Hypothalamus (tissue), 51 donors: ENCODE data around the gene NFU1.
"Not testable (repeated sequence)": the region's sequence is repeated elsewhere in the genome, so short reads cannot be mapped to it uniquely, and the experiment has no call there.

Experiments used
- DNase-seq, 51 donors: peaks; one replicate each; lab custom pipeline; 2025; lab: John Stamatoyannopoulos, UW

Gene NFU1

DNA sequence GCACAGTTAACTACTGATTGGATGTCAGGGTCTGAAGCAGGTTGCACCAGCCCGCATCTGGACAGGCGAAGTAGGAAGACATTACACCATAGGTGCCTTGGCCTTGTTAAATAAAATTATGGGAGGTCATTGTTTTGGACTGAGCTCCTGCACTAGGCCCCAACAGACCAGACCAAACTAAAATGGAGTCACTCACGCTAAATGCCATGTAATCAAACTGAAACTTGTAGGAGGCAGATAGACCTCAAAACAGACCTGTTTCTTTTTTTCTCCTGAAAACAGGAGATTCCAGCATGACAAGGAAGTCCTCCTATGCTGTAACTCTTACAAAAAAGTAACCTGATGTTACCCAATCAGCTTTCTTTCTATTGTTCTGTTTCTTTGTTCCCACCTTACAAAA, 15.5 kb upstream of the NFU1 start:
- no peak for DNase-seq

DNA sequence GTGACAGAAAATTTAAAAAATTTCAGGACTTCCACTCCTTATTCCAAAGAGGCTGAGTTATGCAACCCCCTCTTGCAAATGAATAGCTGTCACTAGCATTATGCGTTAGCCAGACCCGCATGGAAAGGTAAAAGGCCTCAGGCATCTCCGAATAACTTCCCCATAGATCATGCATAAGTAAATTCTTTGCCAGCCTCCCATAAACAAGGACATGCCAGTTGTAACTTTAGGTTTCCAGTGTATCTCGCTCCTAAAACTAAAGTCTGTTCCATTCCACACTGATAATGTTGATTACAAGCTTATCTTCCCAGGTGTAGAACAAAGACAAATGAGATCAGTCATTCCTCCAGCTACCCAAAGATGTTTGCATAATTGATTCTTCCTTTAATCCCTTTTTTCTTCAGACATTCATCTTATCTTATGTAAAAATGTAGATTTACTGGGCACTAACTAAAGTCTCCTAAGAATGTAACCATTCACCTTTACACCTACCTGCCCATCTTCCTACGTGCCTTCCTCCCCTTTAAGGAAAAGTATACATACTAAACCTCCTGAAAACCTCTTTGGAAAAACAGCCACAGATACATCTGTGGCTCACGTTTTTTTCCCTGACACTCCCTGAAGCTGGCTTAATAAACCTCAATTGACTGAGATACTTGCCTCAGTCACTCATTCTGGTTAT, 13.6 kb upstream of the NFU1 start:
- DNase-seq = no peak

DNA sequence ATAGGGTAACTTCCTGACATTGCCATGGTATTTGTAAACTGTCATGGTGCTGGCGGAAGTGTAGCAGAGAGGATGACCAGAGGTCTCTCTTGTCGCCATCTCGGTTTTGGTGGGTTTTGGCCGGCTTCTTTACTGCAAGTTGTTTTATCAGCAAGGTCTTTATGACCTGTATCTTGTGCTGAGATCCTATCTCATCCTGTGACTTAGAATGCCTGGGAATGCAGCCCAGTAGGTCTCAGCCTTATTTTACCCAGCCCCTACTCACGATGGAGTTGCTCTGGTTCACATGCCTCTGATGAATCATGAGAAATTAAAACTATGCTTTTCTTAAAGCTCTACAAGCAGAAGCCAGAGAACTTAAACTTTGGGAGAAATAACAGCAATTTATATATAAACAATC, 12.7 kb upstream of the NFU1 start:
- DNase-seq = no peak

DNA sequence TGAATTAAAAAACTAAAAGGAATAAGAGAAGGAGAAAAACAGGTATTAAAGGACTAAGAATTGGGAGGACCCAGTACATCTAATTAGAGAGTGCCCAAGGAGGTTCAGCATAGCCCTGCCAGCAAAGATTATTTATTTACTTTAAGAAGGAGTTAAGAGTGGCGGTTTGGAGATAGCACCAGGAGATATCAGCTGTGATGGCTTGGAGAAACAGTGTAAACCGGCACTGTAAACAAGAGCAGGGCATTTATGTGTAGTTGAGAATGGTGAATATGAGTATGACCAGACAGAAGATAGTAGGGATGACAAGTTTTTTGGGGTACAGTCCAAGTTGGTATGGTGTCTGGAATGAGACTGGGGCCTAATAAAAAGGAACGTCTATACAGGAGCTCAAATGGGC, 6.4 kb upstream of the NFU1 start:
- DNase-seq = not testable (repeated sequence)

DNA sequence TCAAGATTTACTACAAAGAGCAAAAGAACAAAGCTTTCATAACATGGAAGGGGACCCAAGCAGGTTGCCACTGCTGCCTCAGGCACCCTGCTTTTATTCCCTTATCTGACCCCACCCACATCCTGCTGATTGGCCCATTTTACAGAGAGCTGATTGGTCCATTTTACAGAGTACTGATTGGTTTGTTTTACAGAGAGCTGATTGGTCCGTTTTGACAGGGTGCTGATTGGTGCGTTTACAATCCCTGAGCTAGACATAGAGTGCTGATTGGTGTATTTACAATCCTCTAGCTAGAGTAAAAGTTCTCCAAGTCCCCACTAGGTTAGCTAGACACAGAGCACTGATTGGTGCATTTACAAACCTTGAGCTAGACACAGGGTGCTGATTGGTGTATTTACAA, 2.3 kb upstream of the NFU1 start:
- DNase-seq = not testable (repeated sequence)

DNA sequence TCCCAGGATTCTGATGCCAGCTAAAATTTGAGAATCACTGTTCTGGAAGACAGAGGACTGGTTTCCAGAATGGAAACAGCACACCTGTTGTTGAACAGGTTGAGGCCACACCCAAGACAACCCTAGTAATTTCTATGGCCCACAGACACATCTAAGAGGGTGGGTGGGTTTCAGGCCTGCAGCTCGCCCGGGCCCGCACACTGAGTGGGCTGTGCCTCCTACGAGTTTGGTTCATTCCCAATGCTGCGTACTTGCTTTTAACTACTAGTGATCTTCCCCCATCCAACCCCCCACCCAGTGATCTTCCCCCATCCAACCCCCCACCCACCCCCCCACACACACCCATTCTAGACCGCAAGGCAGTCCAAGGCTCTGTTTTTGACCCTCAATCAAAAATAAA, 1.3 kb upstream of the NFU1 start:
- DNase-seq = no peak

DNA sequence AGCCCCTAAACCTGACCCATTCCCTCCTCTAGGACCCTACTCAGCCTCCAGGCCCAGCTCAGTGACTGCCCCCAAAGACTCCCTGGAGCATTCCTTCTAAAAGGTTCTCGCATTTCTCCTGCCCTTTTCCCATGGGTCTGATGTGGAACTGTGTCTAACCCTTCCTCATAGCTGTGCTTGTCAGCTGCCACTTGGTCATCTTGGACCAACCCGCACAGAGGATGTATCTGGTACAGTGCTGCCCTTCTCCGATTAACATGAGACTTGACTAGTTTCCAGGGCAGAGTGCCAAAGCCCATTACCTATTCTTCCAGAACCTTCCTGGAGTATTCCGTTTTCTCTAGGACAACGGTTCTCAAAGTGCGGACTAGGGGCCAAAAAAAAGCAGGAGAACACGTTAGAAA, 518 bp upstream of the NFU1 start:
- DNase-seq = peak in 24 of 51 donors; percentile 24 to 80 (median 56)

DNA sequence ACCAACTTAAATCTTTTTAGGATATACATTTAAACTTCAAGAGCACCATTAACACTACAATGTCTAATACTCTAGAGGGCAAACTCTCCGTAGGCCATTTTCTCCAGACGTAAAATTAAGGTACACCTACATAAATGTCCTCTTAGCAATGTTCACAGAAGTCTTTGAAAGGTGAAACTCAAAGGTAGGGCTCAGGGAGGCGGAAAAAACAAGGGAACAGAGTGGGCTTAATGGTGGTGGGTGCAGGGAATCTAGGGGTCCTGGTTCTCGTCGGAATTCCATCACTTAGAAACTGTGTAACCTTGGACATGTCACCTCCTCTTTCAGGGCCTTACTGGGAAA, 668 bp downstream of the NFU1 start:
- DNase-seq = peak in 2 of 51 donors; percentile 19 to 57

DNA sequence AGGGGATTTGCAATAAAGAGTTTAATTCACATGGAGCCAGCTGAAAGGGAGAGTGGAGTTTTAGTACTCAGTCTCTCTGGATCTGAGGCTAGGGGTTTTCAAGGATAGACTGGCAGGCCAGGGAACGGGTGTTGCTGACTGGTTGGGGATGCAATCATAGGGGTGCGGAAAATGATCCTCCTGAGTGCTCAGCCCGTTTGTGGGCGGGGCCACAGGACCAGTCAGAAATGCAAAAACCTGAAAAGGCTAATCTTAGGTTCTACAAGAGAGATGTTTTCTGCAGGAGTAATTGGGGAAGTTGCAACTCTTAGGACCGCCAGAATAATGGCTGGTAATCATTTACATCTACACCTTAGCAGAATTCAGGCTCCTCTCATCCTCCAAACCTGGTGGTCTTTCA, 2.5 kb downstream of the NFU1 start:
- no peak for DNase-seq

DNA sequence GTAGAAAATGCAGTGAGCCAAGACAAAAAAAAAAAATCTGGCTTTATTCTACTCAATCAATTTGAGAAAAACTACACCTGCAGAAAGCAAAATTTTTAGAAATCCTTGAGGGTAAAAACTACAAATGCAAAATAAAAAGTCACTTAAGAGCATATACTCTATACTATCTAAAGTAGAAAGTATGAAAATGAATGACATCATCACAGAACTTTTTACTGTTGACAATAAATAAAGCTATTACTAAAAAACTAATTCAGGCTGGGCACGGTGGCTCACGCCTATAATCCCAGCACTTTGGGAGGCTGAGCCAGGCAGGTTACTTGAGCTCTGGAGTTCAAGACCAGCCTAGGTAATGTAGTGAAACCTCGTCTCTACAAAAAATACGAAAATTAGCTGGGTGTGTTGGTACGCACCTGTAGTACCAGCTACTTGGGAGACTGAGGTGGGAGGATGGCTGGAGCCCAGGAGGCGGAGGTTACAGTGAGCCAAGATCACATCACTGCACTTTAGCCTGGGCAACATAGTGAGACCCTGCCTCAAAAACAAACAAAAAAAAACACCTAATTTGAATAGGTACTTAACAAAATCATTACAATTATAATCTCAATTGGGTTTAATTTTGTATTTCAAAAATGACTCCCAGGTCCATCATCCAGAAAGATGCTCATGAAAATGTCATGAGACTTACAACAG, 7.6 kb downstream of the NFU1 start:
- DNase-seq = no peak

DNA sequence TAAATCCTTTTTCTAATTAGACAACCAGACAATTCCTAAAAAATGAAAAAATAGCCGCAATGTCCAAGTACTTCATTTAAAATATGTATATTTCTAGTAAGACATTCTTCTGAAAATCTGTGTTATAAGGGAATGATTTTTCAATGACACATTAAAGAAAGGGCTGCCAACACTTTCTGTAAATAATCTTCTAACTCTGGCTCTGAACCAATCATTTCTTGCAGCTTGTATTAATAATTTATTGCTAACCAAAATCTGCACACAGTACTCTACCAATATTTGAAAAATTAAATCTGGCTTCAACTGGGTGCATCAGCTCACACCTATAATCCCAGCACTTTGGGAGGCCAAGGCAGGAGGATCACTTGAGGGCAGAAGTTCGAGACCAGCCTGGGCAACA, 8.3 kb downstream of the NFU1 start:
- no peak for DNase-seq

DNA sequence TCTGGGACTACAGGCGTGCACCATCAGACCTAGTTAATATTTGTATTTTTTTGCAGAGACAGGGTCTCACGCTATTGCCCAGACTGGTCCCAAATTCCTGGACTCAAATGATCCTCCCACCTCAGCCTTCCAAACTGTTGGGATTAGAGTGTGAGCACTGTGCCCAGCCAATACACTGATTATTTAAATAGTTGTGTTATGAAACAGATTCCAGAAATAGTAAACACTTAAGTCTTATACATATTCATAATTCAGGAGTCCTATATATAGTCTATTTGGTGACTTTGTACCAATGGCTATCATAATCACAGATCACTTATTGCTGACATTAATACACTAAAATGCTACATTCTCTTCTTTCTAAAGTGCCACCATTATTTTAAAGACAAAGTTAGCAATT, 12.8 kb downstream of the NFU1 start:
- DNase-seq = no peak

DNA sequence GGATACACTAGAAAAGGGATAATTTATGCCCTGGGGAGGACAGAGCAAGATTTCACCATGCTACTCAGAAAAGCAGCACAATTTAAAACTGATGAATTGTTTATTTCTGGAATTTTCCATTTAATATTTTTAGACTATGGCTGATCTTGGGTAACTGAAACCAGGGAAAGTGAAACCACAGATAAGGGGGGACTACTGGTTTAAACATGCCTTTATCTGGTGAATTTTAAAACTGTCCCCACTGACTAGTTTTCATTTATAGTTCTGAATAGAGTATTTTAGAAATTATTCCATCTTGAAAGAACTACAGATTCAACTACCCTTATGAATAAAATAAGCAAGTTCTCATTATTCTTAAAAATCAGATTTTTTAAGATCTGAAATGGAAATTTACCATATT, 15.0 kb downstream of the NFU1 start:
- no peak for DNase-seq

DNA sequence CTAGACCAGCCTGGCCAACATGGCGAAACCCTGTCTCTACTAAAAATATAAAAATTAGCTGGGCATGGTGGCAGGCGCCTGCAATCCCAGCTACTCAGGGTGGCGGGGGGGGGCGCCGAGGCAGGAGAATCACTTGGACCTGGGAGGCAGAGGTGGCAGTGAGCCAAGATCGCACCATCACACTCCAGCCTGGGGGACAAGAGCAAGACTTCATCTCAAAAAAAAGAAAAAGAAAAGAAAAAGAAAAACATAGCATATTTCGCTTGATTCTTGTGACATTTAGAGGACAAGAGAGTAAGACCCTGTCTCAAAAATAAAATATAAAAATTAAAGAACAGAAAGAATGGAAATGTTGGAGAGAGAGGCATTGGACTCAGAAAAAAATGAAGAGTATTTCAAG, 18.1 kb downstream of the NFU1 start:
- DNase-seq = not testable (repeated sequence)

DNA sequence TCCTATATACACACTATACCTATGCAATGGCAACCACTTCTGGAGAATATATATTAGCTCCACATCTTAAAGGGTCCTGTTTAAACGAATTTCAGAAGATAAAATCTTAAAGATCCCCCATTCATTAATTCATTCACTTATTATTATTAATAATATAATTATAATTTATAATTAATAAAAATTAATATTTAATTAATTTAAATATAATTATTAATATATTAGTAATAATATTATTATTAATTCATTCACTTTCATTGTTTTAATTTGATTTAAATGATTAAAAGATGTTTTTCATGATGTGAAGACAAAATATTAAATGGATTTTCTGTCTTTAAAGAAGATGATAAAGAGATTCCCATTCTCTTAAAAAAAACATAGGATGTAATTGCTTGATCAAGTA, 21.1 kb downstream of the NFU1 start:
- no peak for DNase-seq

DNA sequence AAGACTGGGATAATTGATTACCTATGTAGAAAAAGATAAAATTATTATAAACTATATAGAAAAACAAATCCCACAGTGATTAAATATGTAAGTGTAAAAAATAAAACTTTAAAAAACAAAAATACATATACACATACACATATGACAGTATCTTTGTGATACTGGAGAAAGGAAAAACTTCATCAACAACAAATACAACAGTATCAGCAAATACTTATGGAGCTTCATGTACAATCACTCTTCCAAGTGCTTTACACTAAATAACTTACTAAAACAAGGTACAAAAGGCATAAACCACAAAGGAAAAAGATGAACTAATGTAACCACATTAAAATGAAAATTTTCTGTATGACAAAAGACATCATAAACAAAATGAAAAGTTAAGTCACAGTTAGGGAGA, 26.1 kb downstream of the NFU1 start:
- DNase-seq = no peak

DNA sequence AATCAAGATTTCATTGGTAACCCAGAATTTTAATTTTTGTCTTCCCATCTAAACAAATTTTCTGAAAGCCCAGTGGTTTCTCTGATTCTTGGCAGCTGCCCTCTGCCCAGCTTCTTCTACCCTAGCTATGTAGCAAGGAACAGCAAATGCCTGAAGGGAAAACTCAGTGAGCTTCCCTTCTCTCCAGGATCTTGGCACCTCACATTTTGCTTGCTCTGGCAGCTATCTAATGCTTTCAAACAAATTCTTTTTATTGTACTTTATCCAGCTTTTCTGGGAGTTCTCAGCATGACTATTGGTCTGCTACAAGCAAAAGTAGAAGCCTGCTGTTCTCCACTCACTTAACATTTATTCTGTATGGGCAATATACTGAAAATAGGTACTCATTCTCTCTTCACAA, 31.9 kb downstream of the NFU1 start:
- peak in 2 of 51 donors; percentile 2 to 8 for DNase-seq

DNA sequence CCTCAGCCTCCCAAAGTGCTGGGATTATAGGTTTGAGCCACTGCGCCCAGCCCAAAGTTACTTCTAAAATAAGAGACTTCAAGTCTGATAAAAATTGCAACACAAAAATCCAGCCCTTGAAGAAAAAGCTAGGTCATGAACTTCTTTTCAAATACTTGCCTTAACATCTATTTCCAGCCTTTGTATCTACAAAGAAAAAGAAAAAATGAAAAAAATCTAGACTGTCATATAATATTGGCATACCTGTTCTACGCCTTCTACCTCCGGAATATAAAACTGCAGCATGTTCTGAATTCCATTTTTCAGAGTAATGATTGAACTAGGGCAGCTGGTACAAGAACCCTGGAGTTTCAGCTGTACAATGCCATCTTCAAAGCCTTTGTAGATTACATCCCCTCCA, 37.1 kb downstream of the NFU1 start:
- no peak for DNase-seq

DNA sequence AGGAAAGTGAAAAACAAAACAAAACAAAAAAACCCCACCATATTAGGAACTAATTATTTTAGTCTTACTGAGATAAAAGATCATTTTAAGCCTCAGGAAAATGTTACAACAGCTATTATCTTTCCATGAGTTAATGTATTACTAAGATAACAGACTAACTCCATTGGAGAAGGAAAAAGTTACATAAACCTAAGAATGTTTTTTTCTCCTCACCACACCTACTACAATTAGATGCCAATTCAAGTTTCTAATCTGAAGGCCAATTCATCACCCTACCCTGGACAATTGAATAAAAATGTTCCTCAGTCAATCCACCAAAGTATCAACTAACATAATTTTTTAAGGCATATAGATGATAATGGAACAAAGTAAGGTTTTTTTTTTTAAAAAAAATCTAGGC, 40.0 kb downstream of the NFU1 start:
- no peak for DNase-seq

DNA sequence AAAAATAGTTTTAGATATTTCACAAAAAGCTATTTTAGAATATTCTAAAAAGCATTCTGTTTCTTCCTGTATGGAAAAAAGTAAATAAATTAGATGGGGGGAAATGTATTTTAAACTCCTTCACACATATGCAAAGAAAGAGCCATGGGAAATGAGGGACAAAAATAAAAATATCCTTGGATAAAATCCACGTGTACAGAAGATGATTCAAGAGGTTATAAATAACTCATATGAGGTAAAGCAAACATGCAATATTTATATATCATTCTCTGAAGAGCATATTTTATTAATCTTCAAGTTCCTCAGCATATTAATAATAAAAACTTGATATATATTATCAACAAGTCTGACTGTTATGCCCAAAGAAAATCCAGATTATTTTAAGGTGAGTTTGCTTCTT, 41.4 kb downstream of the NFU1 start:
- DNase-seq = no peak

DNA sequence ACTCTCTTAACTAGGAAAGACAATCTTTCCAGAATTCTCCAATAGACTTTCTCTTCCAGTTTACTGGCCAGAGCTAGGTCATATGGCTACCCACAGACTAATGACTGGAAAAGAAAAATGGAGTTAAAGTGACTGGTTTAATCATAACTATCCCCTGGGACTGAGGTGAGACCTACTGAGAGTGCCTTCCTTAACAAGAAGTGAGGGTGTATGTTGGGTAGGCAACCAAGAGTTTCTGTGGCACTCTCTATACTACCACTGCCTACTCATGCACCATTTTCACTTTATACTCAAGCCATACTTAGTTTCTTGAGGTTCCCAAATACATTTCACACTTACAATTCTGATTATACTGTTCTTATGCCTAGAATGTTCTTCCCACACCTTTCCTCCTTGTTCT, 43.3 kb downstream of the NFU1 start:
- no peak for DNase-seq

DNA sequence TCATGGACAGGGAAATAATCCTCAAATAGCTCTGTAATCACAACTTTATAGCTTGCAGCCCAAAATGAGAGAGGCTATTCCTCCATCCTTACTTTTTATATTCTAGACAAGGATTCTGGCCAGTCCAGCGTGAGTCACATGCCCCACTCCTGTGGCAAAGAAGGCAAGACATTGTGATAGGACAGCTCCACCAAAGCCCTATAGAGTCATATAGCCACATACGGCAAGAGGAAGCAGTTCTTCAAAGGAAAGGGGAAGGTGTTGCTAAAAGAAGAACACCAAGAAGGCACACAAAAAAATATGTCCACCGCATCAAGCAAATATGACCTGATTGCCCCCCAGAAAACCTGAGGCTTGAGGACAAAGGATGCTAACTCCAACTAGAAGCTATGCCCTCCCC, 46.8 kb downstream of the NFU1 start:
- no peak for DNase-seq

DNA sequence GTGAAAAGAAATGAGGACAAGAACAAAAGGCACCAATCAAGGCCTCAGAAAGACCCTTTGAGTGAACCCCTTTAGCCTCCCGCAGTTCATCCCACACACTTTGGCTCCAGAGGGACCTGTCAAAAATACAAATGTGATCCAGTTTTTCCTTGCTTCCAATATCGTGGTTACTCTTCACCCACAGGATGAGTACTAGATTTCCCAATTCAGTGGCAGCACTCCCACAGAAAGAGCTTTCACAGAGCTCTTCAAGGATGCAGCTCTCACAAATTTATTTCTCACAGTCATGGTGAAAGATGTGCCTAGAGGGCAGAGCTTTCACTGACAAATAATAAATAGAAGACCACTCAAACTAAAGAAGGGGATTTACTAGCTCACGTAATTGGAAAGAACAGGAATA, 47.2 kb downstream of the NFU1 start:
- no peak for DNase-seq
